NCI-H1436 (cell line): ENCODE data around the gene CD160.
"Not testable (repeated sequence)": the region's sequence is repeated elsewhere in the genome, so short reads cannot be mapped to it uniquely, and the experiment has no call there.

Source experiments
- DNase-seq: peaks from one replicate; lab custom pipeline; 2025; lab: John Stamatoyannopoulos, UW

The CD160 gene, protein sequence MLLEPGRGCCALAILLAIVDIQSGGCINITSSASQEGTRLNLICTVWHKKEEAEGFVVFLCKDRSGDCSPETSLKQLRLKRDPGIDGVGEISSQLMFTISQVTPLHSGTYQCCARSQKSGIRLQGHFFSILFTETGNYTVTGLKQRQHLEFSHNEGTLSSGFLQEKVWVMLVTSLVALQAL

DNA sequence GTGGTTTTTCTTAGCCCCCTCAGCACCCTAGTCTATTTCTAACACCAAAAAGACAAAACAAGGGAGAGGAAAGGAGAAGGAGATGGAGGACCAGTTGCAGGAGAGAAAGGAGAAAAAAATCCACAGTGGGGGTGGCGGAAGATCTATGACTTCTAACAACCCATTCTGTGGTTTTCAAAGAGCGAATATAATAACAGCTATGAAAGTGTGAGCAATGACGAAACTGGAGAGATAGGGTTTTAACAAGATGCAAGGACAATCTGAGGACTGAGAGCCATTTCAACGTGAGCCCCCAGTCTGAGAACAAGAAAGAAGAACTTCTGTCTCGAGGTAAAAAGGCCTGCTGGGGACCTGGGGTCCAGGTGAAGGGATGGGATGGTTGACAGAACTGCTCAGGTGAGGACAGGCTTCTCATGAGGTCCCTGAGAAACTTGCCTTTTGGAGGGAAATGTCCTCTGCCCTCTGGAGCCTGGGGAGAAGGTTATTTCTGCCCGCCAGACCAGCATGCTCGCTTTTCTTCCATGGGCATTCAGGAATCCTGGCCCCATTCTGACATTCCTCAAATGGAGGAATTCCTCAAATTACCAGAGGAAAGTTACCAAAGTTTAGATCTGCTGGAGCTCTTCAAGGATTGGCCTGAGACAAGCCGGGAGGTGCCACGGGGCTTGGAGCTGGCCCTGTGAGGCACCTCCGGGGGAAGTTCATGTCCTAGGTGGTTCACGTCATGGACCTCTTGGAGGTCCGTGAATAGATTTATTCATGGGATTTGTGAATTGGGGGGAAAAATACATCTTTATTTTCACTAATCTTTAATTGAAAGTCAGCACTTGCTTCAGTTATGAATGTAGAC lies at the start of gene CD160:
CD160 (plus strand) TSS at position 270 of the 850 bp plus-strand sequence. CDS start 8,829 bp downstream, outside the sequence.
- no peak for DNase-seq

DNA sequence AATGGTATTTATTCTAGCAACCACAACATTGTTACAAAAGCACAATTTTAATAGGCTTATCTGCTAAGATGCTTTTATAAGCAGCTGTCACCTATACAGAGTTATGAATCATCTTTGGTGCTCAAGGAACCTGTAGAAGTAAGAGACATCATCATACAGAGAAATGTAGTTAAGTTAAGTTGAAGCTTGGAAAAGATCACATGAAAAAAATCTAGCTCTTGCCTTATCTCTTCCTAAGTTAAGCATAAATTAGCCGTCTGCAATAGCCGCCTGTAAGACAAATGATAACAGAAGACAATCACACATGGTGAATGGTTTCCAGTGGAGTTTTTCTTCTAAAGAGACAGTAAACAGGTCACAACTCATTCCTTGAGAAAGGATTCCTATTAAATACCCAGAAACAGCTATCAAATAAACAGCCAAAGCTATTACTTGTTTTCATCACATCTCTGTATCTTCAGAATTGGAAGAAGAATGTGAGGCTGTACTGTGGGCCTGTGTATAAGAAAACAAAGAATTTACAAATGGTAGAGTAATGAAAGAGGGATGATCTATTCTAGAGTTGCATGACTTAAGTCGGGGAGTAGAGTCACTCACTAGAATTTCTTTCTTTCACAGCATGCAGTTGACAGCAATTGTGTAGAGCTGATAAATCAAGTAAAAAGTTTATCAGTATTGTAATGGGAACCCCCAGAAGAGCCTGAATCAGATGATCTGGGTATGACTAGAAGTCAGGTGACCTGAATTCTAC lies 48.1 kb upstream of the CD160 start:
- DNase-seq, result not testable (repeated sequence)

DNA sequence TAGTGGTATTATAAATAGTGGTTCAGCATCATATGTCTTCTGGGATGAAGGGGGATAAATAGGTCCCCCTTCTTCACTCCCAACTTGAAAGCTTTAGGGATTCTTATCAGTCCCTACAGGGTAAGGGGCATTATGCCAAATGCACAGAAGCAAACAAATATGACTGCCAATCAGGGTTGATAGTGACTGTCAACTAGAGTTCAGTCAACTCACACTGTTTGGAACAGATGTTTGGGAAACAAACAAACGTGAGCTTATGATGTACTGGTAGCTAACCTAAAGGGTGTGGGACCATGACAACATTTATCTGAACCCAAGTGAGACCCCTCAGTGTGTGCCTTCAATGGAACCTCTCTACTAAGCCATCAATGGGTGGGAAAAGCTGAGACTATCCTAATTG lies 46.1 kb upstream of the CD160 start:
- not testable (repeated sequence) for DNase-seq

DNA sequence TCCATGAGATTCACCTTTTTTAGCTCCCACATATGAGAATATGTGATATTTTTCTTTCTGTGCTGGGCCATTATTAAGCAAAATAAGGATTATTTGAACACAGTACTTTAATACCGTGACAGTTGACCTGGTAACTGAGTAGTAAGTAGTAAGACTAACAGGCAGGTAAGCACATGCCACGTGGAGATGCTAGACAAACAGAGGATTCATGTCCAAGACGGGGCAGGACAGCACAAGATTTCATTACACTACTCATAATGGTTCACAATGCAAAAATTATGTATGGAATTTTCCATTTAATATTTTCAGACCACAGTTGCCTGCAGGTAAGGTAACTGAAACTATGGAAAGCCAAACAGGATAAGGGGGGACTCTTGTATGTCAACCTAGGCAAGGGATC lies 34.4 kb upstream of the CD160 start:
- DNase-seq, result not testable (repeated sequence)

DNA sequence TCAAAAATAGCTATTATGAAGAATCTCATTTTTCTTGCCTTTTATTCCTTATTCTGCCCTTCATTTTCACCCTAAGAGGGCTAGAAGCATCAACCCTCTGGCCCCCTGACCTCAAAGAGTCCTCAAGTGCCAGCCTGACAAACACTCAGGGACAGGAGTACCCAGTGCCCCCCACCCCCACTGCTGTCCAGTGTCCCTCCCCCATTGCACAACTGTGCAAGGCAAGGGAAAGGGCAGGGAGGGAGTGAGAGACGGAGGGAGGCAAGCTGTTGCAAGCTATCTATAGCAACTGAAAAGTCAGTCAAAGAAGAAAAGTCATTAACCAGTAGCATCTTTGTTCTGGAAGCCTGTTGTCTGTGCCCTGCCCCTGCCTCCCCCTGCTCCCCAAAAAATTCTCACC lies 33.2 kb upstream of the CD160 start:
- DNase-seq, result not testable (repeated sequence)

DNA sequence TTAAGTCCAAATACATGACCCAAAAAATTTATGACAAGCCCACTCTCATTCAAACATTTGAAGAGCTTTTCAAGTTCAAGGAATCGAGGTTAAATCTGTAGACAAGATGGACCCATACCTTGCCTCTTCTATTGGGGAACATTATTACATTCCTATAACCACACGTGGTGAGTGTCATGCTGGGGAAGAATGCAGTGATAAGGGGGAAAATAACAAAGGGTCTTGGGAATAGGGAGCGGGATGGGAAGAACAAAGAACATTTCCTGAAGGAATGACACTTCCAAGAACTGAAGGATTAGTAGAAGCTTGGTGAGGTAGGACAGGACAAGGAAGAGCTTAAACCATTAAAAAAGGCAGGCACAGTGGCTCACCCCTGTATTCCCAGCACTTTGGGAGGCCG lies 31.0 kb upstream of the CD160 start:
- DNase-seq, result no peak

DNA sequence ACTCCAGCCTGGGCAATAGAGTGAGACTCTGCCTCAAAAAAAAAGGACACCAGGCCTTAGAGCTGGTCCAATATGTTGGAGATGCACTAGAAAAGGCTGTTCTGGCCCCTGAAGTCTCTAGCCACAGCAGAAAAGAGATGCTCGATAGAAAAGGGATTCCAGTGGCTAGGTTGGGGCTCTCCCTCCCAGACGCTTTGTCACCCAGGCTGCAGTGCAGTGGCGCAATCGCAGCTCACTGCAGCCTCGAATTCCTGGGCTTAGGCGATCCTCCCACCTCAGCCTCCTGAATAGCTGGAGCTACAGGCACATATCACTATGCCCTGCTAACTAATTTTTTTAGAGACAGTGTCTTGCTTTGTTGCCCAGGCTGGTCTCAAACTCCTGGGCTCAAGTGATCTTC lies 30.4 kb upstream of the CD160 start:
- DNase-seq, result no peak

DNA sequence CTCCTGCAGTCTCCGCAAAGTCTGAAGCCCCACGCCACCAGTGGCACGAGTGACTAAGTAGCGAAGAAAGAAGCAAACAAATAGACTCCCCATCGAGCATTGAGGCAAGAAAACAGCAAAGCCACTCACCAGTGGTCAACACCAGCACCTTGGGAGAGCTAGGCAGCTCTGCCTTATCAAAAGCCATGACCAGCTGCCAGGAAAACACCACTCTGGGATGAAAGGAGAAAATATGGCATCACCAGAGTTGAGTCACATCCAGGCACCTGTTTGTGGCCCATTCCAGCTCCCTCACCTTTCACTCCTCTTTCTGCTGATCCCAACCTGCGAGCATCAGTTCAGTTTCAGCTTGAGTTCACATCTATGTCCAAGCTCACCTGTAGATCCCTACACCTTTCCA lies 29.4 kb upstream of the CD160 start:
- DNase-seq, result no peak

DNA sequence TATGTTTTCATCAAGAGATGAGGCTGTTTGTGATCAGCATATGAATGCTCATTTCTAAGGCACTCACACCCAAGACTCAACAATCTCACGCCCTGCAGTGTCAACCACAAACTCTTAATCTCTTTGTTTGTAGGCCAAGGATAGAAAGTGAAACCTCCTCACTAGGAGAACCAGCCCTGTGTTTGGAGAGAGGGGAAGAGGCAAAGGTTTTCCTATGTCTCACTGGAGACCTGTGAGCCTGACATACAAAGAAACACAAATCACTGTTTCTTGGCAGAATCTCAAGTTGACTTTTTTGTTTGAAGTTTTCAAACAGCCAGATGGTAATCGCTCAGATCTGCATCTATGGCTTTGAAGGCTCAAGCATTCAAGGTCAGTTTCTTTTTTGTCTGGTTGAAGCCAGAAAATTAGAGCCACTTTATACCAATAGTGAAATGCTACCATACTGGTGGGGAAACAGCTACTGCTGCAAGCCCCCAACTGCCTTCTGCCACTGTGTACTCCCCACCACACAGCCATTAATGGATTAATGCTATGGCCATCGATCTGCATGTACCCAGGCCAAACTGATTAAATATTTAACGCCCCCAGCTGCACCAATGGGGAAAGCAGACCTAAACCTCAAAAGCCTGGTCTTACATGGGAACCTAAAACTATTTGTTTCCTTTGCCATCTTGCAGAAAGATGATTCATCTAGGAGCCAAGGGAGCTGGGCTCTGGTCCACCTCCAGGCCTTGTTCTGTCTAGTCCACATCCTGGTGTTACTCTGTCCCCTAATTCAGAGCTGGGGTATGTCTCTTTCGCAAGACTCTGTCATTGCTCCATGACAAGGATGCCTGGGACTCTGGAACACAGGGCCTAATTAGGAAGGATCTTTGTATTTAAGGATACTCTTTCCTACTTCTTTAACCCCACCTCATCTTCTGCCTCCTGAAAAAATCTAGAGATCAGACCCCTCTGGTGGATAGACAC lies 28.4 kb upstream of the CD160 start:
- DNase-seq, result no peak

DNA sequence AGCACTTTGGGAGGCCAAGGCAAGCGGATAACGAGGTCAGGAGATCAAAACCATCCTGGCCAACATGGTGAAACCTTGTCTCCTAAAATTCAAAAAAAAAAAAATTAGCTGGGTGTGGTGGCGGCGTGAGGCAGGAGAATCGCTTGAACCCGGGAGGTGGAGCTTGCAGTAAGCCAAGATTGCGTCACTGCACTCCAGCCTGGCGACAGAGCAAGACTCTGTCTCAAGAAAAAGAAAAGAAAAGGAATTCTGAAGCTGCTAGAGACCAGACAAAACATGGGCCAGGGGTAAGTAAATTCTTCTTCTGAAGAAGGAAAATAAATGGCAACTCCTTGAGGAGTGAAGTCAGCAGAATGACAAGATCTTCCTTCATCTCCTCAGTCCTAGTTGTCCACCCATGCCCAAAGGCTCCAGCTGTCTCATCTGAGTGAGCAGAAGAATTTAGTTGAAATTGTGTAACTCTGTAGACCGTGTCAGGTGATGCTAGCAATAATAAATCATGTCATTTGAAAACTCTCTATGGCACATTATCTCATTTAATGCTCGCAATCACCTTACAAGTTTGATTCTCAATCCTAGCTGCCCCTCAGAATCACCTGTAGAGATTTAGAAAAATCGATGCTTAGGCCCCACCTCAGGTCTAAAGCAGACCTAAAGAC lies 26.4 kb upstream of the CD160 start:
- DNase-seq, result no peak

DNA sequence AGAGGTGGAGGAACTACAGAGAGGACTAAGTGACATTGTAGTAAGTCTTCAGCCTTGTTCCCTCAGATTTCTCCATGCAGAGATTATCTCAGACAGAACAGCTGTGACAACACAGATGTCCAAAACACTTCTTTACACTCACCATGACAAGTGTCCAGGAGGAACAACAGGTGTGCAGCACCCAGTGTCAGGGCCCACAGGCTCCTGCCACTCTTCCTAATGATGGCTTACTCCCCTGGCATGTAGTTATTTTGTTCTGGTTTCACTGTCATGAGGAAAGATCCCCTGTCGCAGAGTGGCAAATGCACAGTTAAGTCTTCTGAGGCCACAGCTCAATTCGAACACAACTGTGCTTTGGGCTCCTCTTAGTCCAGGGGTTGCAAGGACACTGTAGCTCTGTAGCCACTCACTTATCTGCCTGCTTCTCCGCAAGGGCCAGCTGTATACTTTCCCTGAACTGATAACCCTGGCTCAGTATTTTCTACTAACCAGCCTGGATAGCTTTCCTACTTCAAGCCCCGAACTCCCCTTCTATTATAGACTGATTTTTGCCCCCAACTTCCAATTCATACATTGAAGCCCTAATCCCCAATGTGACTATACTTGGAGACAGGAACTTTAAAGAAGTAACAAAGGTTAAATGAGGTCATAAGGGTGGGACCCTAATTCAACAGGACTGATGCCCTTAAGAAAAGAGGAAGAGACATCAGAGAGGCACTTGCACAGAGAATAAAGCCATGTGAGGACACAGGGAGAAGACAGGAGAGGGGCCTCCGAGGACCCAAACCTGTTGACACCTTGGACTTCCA lies 23.3 kb upstream of the CD160 start:
- DNase-seq, result no peak

DNA sequence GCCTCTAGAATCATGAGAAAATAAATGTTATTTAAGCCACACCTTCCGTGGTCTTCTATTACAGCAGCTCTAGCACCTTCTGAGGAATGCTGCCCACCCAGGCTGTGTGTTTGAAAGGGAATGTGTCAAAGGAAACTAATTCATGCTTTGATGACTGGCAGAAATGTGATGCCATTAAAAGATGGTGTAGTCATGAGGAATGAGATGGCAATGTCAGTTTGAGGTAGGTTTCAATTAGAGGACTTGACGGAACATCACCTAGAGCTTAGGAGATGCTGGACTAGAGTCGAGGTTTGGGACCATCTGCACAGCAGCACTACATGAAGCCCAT lies 22.7 kb upstream of the CD160 start:
- DNase-seq, result no peak

DNA sequence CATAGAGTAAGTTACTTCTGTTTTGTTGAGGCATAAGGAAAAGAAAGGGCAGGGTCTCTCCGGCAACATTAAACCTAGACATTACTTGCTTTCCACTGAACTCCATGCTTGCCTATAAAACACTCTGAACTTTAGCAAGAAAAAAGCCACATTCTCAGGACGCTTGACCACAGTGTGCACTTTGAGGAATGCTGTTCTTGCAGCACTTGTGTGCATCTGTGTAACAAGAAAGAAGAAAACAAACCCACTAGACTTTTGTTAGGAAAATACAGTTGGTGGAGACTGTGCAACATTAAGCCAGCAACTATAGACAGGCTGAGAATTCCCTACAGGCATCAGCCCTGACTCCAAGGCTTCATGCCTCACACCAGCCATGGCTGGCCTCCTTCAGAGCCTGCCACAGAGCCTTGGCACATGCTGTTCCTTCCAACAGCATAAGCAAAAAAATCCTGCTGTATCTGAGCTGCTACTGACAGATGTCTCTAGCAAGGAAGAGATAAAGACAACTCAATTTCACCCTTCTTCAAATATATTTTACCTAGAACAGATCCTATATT lies 17.9 kb upstream of the CD160 start:
- no peak for DNase-seq

DNA sequence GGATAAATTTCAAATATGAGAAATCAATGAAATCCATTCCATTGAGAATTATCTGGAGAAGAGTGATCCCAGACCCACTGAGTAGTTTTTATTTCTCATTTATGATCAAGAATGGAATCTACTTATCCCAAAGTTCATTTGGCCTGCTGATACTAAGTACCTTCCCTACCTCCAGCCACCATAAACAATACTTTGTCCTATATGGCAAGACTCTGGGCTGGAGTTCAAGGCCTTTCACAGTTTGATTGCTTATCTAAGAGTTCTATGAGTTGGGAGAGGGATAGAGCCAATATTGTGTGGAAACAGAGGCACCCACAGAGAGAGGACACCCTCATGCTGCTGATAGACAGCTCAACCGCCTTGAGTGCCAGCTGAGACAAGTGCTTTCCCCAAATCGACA lies 17.2 kb upstream of the CD160 start:
- no peak for DNase-seq

DNA sequence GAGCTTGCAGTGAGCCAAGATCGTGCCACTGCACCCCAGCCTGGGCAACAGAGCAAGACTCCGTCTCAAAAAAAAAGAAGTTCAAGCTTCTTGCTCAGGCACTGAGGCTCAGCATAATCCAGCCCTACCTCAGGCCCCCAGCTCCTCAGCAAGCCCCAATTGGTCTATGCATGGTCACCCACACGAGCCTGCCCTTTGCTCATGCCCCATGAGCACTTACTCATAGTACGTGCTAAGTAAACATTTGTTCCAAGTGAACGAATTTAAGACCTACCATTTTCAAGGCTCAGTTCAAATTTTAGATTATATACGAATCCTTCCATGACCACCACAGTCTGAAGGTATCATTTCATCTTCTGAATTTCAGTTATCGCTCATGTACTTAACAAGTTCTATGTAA lies 16.5 kb upstream of the CD160 start:
- no peak for DNase-seq

DNA sequence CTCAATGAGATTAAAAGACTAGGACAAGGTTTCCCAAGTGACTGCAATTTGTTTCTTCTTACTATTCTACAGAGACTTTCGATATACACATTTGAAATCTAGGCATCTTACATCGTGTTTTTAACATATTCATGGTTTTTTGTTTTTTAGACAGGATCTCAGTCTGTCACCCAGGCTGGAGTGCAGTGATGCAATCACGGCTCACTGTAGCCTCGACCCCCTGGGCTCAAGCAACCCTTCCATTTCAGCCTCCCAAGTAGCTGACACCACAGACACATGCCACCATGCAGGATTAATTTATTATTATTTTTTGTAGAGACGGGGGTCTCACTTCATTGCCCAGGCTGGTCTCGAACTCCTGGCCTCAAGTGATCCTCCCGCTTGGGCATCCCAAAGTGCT lies 13.7 kb upstream of the CD160 start:
- no peak for DNase-seq

DNA sequence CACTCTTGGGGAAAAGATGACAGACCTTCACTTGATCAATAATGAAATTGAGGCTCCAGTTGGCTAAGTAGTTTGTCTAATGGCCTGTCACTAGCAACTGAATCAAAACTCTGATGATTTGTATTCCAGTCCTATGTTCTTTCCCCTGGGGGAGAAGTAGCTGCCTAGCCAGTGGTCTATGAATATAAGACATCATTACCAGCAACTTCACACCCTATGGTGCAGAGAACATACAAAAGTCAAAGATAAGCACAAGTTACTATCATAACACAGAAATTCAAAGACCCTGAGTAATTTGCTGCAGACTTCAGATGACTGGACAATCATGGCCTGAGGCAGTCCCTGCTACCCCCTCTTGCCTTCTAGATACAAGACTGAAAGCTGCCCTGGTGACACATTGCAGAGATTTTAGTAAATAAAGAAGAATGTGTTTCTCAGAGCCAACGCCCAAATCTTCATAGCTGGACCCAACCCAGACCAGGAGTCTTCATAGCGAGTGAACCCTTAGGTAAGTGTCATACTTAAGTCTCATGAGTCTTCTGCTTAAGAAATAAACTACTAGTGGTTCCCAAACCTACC lies 13.1 kb upstream of the CD160 start:
- no peak for DNase-seq

DNA sequence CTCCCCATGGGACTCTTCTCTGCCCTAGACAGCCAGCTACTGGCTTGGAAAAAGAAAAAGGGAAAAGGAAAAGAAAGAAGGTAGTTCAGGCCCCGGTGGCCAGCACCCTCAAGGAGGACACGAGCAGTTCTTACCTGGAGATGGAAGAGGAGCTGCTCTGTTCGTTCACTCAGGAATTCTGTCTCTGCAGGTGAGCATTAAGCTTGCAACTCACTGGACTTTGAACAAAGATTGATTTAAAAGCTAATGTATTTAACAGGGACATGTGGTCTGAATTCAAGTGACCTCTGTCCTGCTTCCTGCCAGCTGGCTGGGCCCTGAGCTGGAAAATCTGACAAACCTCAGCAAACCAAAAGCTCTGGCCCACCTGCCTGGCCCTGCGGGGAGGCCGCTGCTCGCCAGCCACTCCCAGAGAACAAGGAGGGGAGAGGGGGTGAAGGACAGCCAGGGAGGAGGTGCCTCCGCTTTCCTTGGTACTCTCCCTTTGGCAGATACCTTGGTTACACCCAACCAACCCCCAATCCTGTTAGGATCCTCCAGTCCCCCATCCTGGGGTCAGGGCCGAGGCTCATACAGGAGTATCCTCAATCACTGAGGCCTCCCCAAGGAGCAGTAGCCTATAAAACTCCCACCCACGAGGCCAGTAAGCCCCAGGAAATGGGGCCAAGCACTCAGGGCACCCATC lies 12.0 kb upstream of the CD160 start, which contains the start of gene PDZK1:
PDZK1 (minus strand) TSS at position 186 of the 685 bp plus-strand sequence. CDS start 19,347 bp downstream, outside the sequence.
- DNase-seq, result no peak

DNA sequence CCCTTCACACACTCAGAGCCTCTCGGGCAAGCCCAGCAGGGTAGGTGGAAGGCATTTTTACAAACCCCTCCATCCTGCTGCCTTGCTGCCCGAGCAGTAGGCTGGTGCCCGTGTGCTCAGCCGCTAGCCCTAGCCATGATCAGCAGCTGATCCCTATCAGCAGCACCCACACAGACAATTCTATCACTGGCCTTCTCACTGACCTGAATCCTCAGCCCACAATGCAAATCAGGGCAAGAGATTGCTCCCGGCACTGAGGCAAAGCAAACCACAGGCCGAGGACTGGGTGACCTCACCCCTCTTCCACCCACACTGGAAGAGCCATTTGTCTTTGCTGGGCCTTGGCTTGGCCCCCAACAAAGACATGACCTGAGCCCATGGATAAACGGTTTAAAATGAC lies 11.2 kb upstream of the CD160 start:
- no peak for DNase-seq
